SK-N-SH treated with all-trans-retinoic acid at 6 μM for 48 hours (cell line): ENCODE results near the gene TOB2.

ENCODE experiments used
- ATAC-seq: fragments of 200-7000 bp; cut with Tn5 transposase; 3 replicates; pipeline ENCODE4 v1.9.1; 2020; ENCODE audit warnings: mild to moderate bottlenecking, moderate library complexity
- ARNTL ChIP-seq: fragments of 450-650 bp; formaldehyde crosslinking; IDR thresholded peaks from 2 replicates; pipeline ENCODE4 v1.5.0; 2020; ENCODE audit warnings: low read depth, mild to moderate bottlenecking, moderate library complexity, borderline replicate concordance
- BACH2 ChIP-seq: fragments of 250-450 bp; sonication (Bioruptor Pico); IDR thresholded peaks from 2 replicates; pipeline ENCODE4 v1.9.0; 2021; ENCODE audit warnings: mild to moderate bottlenecking, borderline replicate concordance
- CREB5 ChIP-seq: fragments of 250-450 bp; sonication (Bioruptor Pico); IDR thresholded peaks from 2 replicates; pipeline ENCODE4 v1.5.1; 2020; ENCODE audit warnings: low read depth, mild to moderate bottlenecking, moderate library complexity
- CSDC2 ChIP-seq: fragments of 250-450 bp; sonication (Bioruptor Pico); IDR thresholded peaks from 2 replicates; pipeline ENCODE4 v1.5.0; 2020; ENCODE audit warnings: mild to moderate bottlenecking, moderate library complexity
- CSRNP3 ChIP-seq: fragments of 250-450 bp; sonication (Bioruptor Pico); IDR thresholded peaks from 2 replicates; pipeline ENCODE4 v1.5.1; 2021; ENCODE audit warnings: mild to moderate bottlenecking, moderate library complexity
- ESRRG ChIP-seq: fragments of 250-450 bp; sonication (Bioruptor Pico); IDR thresholded peaks from 2 replicates; pipeline ENCODE4 v1.6.1; 2021; ENCODE audit warnings: mild to moderate bottlenecking
- GLIS3 ChIP-seq: fragments of 250-450 bp; sonication (Bioruptor Pico); IDR thresholded peaks from 2 replicates; pipeline ENCODE4 v1.5.0; 2020; ENCODE audit warnings: mild to moderate bottlenecking, moderate library complexity
- ISL1 ChIP-seq: fragments of 250-450 bp; sonication (Bioruptor Pico); IDR thresholded peaks from 2 replicates; pipeline ENCODE4 v2.1.2; 2022; ENCODE audit warnings: mild to moderate bottlenecking, moderate library complexity
- OSR1 ChIP-seq: fragments of 250-450 bp; sonication (Bioruptor Pico); IDR thresholded peaks from 2 replicates; pipeline ENCODE4 v1.8.0; 2022; ENCODE audit warnings: moderate library complexity, mild to moderate bottlenecking, inconsistent platforms
- RARB ChIP-seq: fragments of 250-450 bp; sonication (Bioruptor Pico); IDR thresholded peaks from 2 replicates; pipeline ENCODE4 v1.8.0; 2021; ENCODE audit warnings: mild to moderate bottlenecking, moderate library complexity
- SNAI2 ChIP-seq: fragments of 250-450 bp; sonication (Bioruptor Pico); IDR thresholded peaks from 2 replicates; pipeline ENCODE4 v1.5.0; 2020; ENCODE audit warnings: mild to moderate bottlenecking, moderate library complexity
- TCF4 ChIP-seq: fragments of 250-450 bp; sonication (Bioruptor Pico); IDR thresholded peaks from 2 replicates; pipeline ENCODE4 v1.8.0; 2021; ENCODE audit warnings: mild to moderate bottlenecking, moderate library complexity, borderline replicate concordance
- TOX ChIP-seq: fragments of 250-450 bp; sonication (Bioruptor Pico); IDR thresholded peaks from 2 replicates; pipeline ENCODE4 v1.8.0; 2021; ENCODE audit warnings: mild to moderate bottlenecking, moderate library complexity, borderline replicate concordance
- ZC3H10 ChIP-seq: fragments of 250-450 bp; sonication (Bioruptor Pico); IDR thresholded peaks from 2 replicates; pipeline ENCODE4 v1.5.1; 2021; ENCODE audit warnings: mild to moderate bottlenecking, moderate library complexity
- ZFP3 ChIP-seq: fragments of 250-450 bp; sonication (Bioruptor Pico); IDR thresholded peaks from 2 replicates; pipeline ENCODE4 v1.5.0; 2020; ENCODE audit warnings: mild to moderate bottlenecking, moderate library complexity
- ZFP30 ChIP-seq: fragments of 450-650 bp; formaldehyde crosslinking; IDR thresholded peaks from 2 replicates; pipeline ENCODE4 v1.5.0; 2022; ENCODE audit warnings: mild to moderate bottlenecking, moderate library complexity
- ZNF565 ChIP-seq: fragments of 450-650 bp; formaldehyde crosslinking; conservative IDR thresholded peaks from 2 replicates; pipeline ENCODE4 v1.5.0; 2020; ENCODE audit warnings: low read depth, mild to moderate bottlenecking, moderate library complexity
- ZNF70 ChIP-seq: fragments of 450-650 bp; formaldehyde crosslinking; IDR thresholded peaks from 2 replicates; pipeline ENCODE4 v1.5.0; 2020; ENCODE audit warnings: mild to moderate bottlenecking, moderate library complexity
- TF ChIP-seq, protein P1 (sequence below): fragments of 250-450 bp; sonication (Bioruptor Pico); IDR thresholded peaks from 2 replicates; pipeline ENCODE4 v1.5.0; 2020; ENCODE audit warnings: mild to moderate bottlenecking, moderate library complexity
- TF ChIP-seq, protein P2 (sequence below): fragments of 250-450 bp; sonication (Bioruptor Pico); IDR thresholded peaks from 2 replicates; pipeline ENCODE4 v1.8.0; 2021; ENCODE audit warnings: low read depth, mild to moderate bottlenecking, moderate library complexity, borderline replicate concordance
- TF ChIP-seq, protein P3 (sequence below): fragments of 250-450 bp; sonication (Bioruptor Pico); IDR thresholded peaks from 2 replicates; pipeline ENCODE4 v1.8.0; 2020; ENCODE audit warnings: mild to moderate bottlenecking, moderate library complexity, borderline replicate concordance

The TOB2 gene

DNA sequence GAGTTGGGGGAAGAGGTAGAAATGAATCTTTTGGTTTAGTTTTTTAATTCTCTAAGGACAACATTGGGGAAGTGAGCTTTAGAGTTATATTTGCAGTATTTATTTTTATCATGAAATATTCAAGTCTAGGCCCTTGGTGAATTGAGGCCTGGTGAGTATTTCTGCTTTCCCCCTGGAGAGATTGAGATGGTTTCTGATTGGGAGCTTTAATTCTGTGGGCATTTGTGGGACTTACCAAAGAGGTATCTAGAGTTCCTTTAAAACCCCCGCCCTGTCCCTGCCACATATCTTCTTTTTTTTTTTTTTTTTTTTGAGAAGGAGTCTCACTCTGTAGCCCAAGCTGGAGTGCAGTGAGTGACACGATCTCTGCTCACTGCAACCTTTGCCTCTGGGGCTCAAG lies 31.9 kb upstream of the TOB2 start:
- TF ChIP-seq ZFP30 (CRISPR knock-in tag), result no peak
- TF ChIP-seq GLIS3 (CRISPR knock-in tag), result no peak
- TF ChIP-seq CREB5, result no peak
- TF ChIP-seq ZFP3, result no peak
- TF ChIP-seq ZNF565 (CRISPR knock-in tag), result no peak
- TF ChIP-seq ISL1 (CRISPR knock-in tag), result no peak
- ATAC-seq, result no peak

DNA sequence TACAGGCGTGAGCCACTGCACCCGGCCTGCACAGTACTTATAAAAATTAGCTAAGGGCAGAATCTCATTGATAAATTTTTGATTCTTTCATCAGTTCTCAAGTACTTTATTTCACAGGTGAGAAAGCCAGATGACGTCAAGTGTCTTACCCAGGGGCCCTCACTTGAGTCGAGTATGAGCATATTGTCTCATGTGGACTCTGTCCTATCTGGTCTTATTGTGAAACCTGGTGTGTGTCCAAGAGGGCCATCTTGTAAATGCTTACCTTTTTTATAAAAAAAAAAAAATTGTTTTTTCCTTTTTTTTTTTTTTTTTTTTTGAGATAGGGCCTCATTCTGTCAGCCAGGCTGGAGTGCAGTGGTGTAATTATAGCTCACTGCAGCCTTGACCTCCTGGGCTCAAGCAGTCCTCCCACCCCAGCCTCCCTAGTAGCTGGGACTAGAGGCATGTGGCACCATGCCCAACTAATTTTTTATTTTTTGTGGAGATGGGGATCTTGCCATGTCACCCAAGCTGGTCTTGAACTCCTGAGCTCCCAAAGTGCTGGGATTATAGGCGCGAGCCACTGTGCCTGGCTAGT lies 28.4 kb upstream of the TOB2 start:
- TF ChIP-seq, protein P1, sequence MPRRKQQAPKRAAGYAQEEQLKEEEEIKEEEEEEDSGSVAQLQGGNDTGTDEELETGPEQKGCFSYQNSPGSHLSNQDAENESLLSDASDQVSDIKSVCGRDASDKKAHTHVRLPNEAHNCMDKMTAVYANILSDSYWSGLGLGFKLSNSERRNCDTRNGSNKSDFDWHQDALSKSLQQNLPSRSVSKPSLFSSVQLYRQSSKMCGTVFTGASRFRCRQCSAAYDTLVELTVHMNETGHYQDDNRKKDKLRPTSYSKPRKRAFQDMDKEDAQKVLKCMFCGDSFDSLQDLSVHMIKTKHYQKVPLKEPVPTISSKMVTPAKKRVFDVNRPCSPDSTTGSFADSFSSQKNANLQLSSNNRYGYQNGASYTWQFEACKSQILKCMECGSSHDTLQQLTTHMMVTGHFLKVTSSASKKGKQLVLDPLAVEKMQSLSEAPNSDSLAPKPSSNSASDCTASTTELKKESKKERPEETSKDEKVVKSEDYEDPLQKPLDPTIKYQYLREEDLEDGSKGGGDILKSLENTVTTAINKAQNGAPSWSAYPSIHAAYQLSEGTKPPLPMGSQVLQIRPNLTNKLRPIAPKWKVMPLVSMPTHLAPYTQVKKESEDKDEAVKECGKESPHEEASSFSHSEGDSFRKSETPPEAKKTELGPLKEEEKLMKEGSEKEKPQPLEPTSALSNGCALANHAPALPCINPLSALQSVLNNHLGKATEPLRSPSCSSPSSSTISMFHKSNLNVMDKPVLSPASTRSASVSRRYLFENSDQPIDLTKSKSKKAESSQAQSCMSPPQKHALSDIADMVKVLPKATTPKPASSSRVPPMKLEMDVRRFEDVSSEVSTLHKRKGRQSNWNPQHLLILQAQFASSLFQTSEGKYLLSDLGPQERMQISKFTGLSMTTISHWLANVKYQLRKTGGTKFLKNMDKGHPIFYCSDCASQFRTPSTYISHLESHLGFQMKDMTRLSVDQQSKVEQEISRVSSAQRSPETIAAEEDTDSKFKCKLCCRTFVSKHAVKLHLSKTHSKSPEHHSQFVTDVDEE (CRISPR knock-in tag), result no peak
- TF ChIP-seq, protein P2, sequence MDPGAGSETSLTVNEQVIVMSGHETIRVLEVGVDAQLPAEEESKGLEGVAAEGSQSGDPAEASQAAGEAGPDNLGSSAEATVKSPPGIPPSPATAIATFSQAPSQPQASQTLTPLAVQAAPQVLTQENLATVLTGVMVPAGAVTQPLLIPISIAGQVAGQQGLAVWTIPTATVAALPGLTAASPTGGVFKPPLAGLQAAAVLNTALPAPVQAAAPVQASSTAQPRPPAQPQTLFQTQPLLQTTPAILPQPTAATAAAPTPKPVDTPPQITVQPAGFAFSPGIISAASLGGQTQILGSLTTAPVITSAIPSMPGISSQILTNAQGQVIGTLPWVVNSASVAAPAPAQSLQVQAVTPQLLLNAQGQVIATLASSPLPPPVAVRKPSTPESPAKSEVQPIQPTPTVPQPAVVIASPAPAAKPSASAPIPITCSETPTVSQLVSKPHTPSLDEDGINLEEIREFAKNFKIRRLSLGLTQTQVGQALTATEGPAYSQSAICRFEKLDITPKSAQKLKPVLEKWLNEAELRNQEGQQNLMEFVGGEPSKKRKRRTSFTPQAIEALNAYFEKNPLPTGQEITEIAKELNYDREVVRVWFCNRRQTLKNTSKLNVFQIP (CRISPR knock-in tag), result no peak
- TF ChIP-seq ZC3H10 (CRISPR knock-in tag) (no peak), ZFP3 (no peak), RARB (no peak), ZFP30 (CRISPR knock-in tag) (no peak), BACH2 (no peak), TCF4 (CRISPR knock-in tag) (no peak), CSDC2 (CRISPR knock-in tag) (no peak), CREB5 (no peak), SNAI2 (CRISPR knock-in tag) (no peak), GLIS3 (CRISPR knock-in tag) (no peak)
- no peak for ATAC-seq

GRCh38 chr22:41471568-41471967 lies 25.0 kb upstream of the TOB2 start:
- TF ChIP-seq, protein P3, sequence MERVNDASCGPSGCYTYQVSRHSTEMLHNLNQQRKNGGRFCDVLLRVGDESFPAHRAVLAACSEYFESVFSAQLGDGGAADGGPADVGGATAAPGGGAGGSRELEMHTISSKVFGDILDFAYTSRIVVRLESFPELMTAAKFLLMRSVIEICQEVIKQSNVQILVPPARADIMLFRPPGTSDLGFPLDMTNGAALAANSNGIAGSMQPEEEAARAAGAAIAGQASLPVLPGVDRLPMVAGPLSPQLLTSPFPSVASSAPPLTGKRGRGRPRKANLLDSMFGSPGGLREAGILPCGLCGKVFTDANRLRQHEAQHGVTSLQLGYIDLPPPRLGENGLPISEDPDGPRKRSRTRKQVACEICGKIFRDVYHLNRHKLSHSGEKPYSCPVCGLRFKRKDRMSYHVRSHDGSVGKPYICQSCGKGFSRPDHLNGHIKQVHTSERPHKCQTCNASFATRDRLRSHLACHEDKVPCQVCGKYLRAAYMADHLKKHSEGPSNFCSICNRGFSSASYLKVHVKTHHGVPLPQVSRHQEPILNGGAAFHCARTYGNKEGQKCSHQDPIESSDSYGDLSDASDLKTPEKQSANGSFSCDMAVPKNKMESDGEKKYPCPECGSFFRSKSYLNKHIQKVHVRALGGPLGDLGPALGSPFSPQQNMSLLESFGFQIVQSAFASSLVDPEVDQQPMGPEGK, result no peak
- no peak for ATAC-seq

- no peak for TF ChIP-seq ARNTL (CRISPR knock-in tag)
- no peak for TF ChIP-seq RARB
- TF ChIP-seq ZNF70 (CRISPR knock-in tag), result no peak
- TF ChIP-seq, protein P3, result no peak
- TF ChIP-seq TCF4 (CRISPR knock-in tag), result no peak
- TF ChIP-seq ZFP30 (CRISPR knock-in tag), result no peak
- TF ChIP-seq OSR1 (CRISPR knock-in tag), result no peak
- TF ChIP-seq, protein P1 (CRISPR knock-in tag), result no peak
- TF ChIP-seq TOX (CRISPR knock-in tag), result no peak
- TF ChIP-seq ZFP3, result no peak
- TF ChIP-seq CSRNP3 (CRISPR knock-in tag), result no peak
- no peak for TF ChIP-seq GLIS3 (CRISPR knock-in tag)
- no peak for TF ChIP-seq ESRRG (CRISPR knock-in tag)
- ATAC-seq, result no peak
These were observed 24.3 kb upstream of the TOB2 start for GRCh38 chr22:41470886-41471285.
